Measurements from ENCODE around the gene SIRT5. TPM values are rescaled to one million over a fixed set of nuclear protein-coding genes. Genes with fewer than 3 reads are reported as not detected.

The SIRT5 gene
- total RNA-seq, 1 experiment from 2014 or later, result 14.3 TPM

- Histone ChIP-seq H2BK15ac (ENCODE audit: low read depth, low read length) (no peak within 1 kb of the TSS), H4K8ac (replicated peaks; ENCODE audit: insufficient read length, low read depth, low read length) (no peak within 1 kb of the TSS), H2BK5ac (ENCODE audit: insufficient read length, low read length) (no peak within 1 kb of the TSS), H3K56ac (ENCODE audit: insufficient read length, low read depth, low read length) (no peak within 1 kb of the TSS), H3K23ac (ENCODE audit: insufficient read length, low read depth, low read length) (no peak within 1 kb of the TSS), H3K79me1 (ENCODE audit: insufficient read depth, low read depth, low read length, poor library complexity, severe bottlenecking) (peaks cover 3% of the 10 kb centered on the region), H2BK20ac (ENCODE audit: low read depth, low read length, poor library complexity, severe bottlenecking) (no peak within 1 kb of the TSS), H3K79me2 (ENCODE audit: insufficient read depth, low read length) (peaks cover 4% of the 10 kb centered on the region; the same call in 1 of the 2 replicates), H4K5ac (ENCODE audit: insufficient read length, low read depth, low read length) (peak within 1 kb of the TSS; percentile 31), H3K18ac (ENCODE audit: insufficient read length, low read depth, low read length) (peak within 1 kb of the TSS; percentile 85), H3K27ac (ENCODE audit: insufficient read length, low read depth, low read length) (no peak within 1 kb of the TSS), H4K20me1 (ENCODE audit: control insufficient read depth, insufficient read depth, insufficient read length) (no peaks in the 10 kb centered on the region), H2AFZ (ENCODE audit: low read length) (no peak within 1 kb of the TSS), H3K14ac (ENCODE audit: insufficient read depth, low read length) (peak within 1 kb of the TSS; percentile 76), H2AK5ac (ENCODE audit: insufficient read length, low read length) (no peak within 1 kb of the TSS), H3K27me3 (ENCODE audit: insufficient read depth, low read length) (no peaks in the 10 kb centered on the region), H3K9ac (ENCODE audit: extremely low read depth, insufficient read length, low read length) (peak within 1 kb of the TSS; percentile 88), H3K4me2 (ENCODE audit: insufficient read depth, insufficient read length, low read length) (peak within 1 kb of the TSS; percentile 61), H2BK120ac (ENCODE audit: low read depth, low read length, poor library complexity, severe bottlenecking) (no peak within 1 kb of the TSS), H3T11ph (ENCODE audit: low read length) (no peak within 1 kb of the TSS), H3K4me1 (ENCODE audit: insufficient read depth, low read length) (no peaks in the 10 kb centered on the region), H3K4ac (ENCODE audit: low read depth, low read length) (no peak within 1 kb of the TSS), H3K9me3 (ENCODE audit: control insufficient read depth, low read depth, low read length) (no peaks in the 10 kb centered on the region), H2BK12ac (ENCODE audit: insufficient read length, low read depth, low read length) (no peak within 1 kb of the TSS), H3K23me2 (ENCODE audit: insufficient read length, low read depth, low read length, poor library complexity, severe bottlenecking) (peaks cover 8% of the 10 kb centered on the region), H4K91ac (ENCODE audit: insufficient read length, low read depth, low read length) (no peak within 1 kb of the TSS)
- no CpG with 5 or more reads among the region's 85 CpGs for WGBS (ENCODE audit: extremely low coverage, insufficient read length, low lambda C conversion rate)
- peaks cover 18 to 24% of the 10 kb centered on the region in 2 experiments for H3K4me1 Mint-ChIP-seq
- peak; percentile 86 for TF ChIP-seq CTCF (conservative IDR thresholded peaks at IDR 0.05)
- peaks cover 7 to 49% (median 34%) of the 10 kb centered on the region in 3 experiments; a peak in 6 of 7 replicates for H3K36me3 Mint-ChIP-seq (ENCODE audit: insufficient read depth in 1 of 3, low read depth in 3 of 3)
- H3K4me3 Mint-ChIP-seq, result peak within 1 kb of the TSS; percentile 99 to 100
- H3K27me3 Mint-ChIP-seq (ENCODE audit: low read depth), result peaks cover 3% of the 10 kb centered on the region; the same call in 1 of the 2 replicates
- DNase-seq, result peak; percentile 96
- H3K9me3 Mint-ChIP-seq, result no peaks in the 10 kb centered on the region; a peak in 1 of 5 replicates
- H3K27ac Mint-ChIP-seq, result peak within 1 kb of the TSS; percentile 74 to 97 (median 91)
These were observed 40.8 kb downstream of the SIRT5 start, which contains the start of gene NOL7 for GRCh38 chr6:13614926-13615791. Gene NOL7 (plus strand): TSS chr6:13615335. CDS start chr6:13615359, 24 bp downstream.
